ENCODE results near the gene CTSF. TPM values are rescaled to one million over a fixed set of nuclear protein-coding genes. Genes with fewer than 3 reads are reported as not detected.

CTSF gene
- total and polyA plus RNA-seq, 2 of the 8 experiments (the other 6 are each of a cell fraction or from before 2014, with no cell fraction given) = 0.58 to 2.3 TPM

DNA sequence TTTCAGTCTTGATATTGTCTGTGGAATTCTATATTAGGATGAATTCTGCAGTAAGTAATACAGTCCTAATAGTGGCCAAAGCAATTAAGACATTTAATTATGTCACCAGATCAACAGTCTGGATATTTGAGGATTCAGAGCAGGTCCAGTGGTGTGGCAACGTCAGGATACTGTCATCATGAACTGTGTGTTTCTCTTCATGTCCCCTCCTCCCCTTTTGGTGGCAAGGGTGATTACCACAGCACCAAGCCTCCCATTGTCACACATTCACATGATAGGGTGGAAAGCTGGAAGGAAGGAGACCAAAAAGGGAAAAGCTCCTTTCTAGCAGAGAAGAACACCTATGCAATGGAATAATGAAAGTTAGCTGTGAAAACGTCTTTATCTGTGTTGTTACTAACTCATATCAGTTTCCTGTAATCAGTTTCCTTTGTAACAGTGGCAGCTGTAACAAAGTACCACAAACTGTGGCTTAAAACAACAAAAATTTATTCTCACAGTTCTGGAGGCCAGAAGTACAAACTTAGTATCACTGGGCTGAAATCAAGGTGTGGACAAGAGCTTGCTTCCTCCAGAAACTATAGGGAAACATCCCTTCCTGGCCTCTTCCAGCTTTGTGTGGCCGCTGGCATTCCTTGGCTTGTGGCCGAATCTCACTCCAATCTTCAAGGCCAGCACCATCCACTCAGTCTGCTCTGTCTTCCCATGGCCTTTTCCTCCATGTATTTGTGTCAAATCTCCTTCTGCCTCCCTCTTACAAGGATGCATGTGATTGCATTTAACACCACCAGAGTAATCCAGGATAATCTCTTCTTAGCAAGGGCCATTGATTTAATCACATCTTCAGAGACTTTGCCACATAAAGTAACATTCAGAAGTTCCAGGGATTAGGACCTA lies 41.6 kb upstream of the CTSF start:
- H3K56ac ChIP-seq (replicated peaks; ENCODE audit: insufficient read length, low read depth, low read length) = no peak overlapping the region
- H3K27me3 ChIP-seq (replicated peaks in 1 of 4; ENCODE audit: control insufficient read depth in 3 of 4, extremely low read depth in 1 of 4, insufficient read depth in 3 of 4, low read length in 3 of 4) = no peaks in the 10 kb centered on the region
- H3K4ac ChIP-seq (replicated peaks; ENCODE audit: insufficient read length, low read depth, low read length) = no peak overlapping the region
- H3K23ac ChIP-seq (ENCODE audit: insufficient read length) = no peak overlapping the region
- H3K4me3 ChIP-seq (ENCODE audit: extremely low read depth in 1 of 4, insufficient read depth in 2 of 4, low read depth in 3 of 4, low read length in 4 of 4) = no peak overlapping the region
- H2BK12ac ChIP-seq (ENCODE audit: low read depth, low read length) = no peak overlapping the region
- ChIA-PET CTCF (ENCODE audit: partially characterized antibody) (interaction anchor here (0.8 to 2.5 kb wide), 4 partner anchors 10 to 119 kb away, joined by 3 to 8 read pairs (median 3); no protein-coding TSS in a partner anchor), POLR2A (ENCODE audit: partially characterized antibody) (interaction anchor here (0.9 to 66.2 kb wide), 4 partner anchors 11 to 33 kb away, joined by 3 to 2165 read pairs (median 1084); partner anchors contain the start of genes CCDC87, CCS, RBM14 and RBM4)
- no peak for DNase-seq (ENCODE audit: low read depth in 1 of 2, low spot score in 2 of 2)
- no peak overlapping the region for H4K5ac ChIP-seq (ENCODE audit: insufficient read length, low read depth, low read length)
- 83% methylated on average over 4 of the region's 4 CpGs; no CpG with 5 or more reads in 1 of the 2 experiments for WGBS, 2 experiments (ENCODE audit: extremely low coverage in 1 of 2, insufficient coverage in 1 of 2, insufficient read length in 1 of 2, insufficient replicate concordance in 2 of 2, low coverage in 1 of 2, low lambda C conversion rate in 2 of 2, missing lambda C conversion rate in 1 of 2)
- no peak overlapping the region for H2AFZ ChIP-seq (ENCODE audit: low read length)
- H2BK5ac ChIP-seq (ENCODE audit: low read depth, low read length) = no peak overlapping the region
- FAIRE-seq = no peak
- no peak overlapping the region for H2BK15ac ChIP-seq (ENCODE audit: low read length)
- H3K23me2 ChIP-seq (ENCODE audit: low read depth, low read length) = no peaks in the 10 kb centered on the region
- H3K9me3 ChIP-seq (ENCODE audit: insufficient read depth in 2 of 2, low read depth in 1 of 2, low read length in 1 of 2) = no peaks in the 10 kb centered on the region
- H2BK20ac ChIP-seq (ENCODE audit: low read length) = no peak overlapping the region
- no peak overlapping the region for H3K27ac ChIP-seq (ENCODE audit: low read depth, low read length)
- H3K9ac ChIP-seq (replicated peaks in 1 of 4; ENCODE audit: extremely low read depth in 1 of 4, low read depth in 3 of 4, low read length in 3 of 4) = no peak overlapping the region
- H3K4me1 ChIP-seq (replicated peaks in 1 of 4; ENCODE audit: control insufficient read depth in 3 of 4, insufficient read depth in 4 of 4, low read length in 3 of 4) = no peaks in the 10 kb centered on the region
- no peaks in the 10 kb centered on the region for H3K79me2 ChIP-seq (ENCODE audit: control insufficient read depth in 1 of 2, insufficient read depth in 2 of 2, low read length in 2 of 2)
- H3K4me2 ChIP-seq (ENCODE audit: insufficient read depth in 1 of 2, low read depth in 2 of 2, low read length in 2 of 2) = no peak overlapping the region
- no peak overlapping the region for H2AK5ac ChIP-seq (ENCODE audit: low read depth, low read length)
- no peak overlapping the region for H4K8ac ChIP-seq (ENCODE audit: extremely low read depth, insufficient read depth, low read length)
- H3K79me1 ChIP-seq (ENCODE audit: low read depth, low read length) = no peaks in the 10 kb centered on the region
- H3K36me3 ChIP-seq (ENCODE audit: control insufficient read depth in 2 of 4, insufficient read depth in 4 of 4, low read length in 3 of 4) = peaks cover 3 to 9% (median 6%) of the 10 kb centered on the region in 4 experiments; a peak in 5 of 8 replicates
- no peak overlapping the region for H3K14ac ChIP-seq (ENCODE audit: insufficient read length)
- peaks cover 0 to 2% of the 10 kb centered on the region in 2 experiments for H4K20me1 ChIP-seq (replicated peaks in 1 of 2; ENCODE audit: control insufficient read depth in 1 of 2, insufficient read depth in 2 of 2, low read length in 2 of 2)
- no peak overlapping the region for H4K91ac ChIP-seq (replicated peaks; ENCODE audit: insufficient read length, low read length)
- H3K18ac ChIP-seq (ENCODE audit: extremely low read depth, low read length) = no peak overlapping the region
- H2BK120ac ChIP-seq (replicated peaks; ENCODE audit: low read depth, low read length) = no peak overlapping the region
- TF ChIP-seq EP300 (IDR thresholded peaks at IDR 0.05; ENCODE audit: borderline replicate concordance in 1 of 2, low read depth in 2 of 2, low read length in 2 of 2) = no peak
- no peak for TF ChIP-seq CEBPB (IDR thresholded peaks at IDR 0.05; ENCODE audit: low read depth, low read length)
- TF ChIP-seq TCF12 (IDR thresholded peaks at IDR 0.05; ENCODE audit: low read depth, low read length) = no peak
- TF ChIP-seq TAF7 (optimal IDR thresholded peaks at IDR 0.05; ENCODE audit: borderline replicate concordance, low read depth, low read length) = no peak
- TF ChIP-seq, protein P1, sequence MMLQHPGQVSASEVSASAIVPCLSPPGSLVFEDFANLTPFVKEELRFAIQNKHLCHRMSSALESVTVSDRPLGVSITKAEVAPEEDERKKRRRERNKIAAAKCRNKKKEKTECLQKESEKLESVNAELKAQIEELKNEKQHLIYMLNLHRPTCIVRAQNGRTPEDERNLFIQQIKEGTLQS (IDR thresholded peaks at IDR 0.05; ENCODE audit: insufficient read depth, low read depth, low read length) = no peak
- no peak for TF ChIP-seq RFX5 (IDR thresholded peaks at IDR 0.05; ENCODE audit: borderline replicate concordance, low read depth, low read length)
- TF ChIP-seq BCL11A (IDR thresholded peaks at IDR 0.05; ENCODE audit: low read depth in 2 of 2, low read length in 2 of 2) = no peak
- TF ChIP-seq SP1 (IDR thresholded peaks at IDR 0.05; ENCODE audit: low read depth, low read length) = no peak
- TF ChIP-seq YY1 (IDR thresholded peaks at IDR 0.05; ENCODE audit: low read depth, low read length) = no peak
- TF ChIP-seq EZH2 (IDR thresholded peaks at IDR 0.05; ENCODE audit: low read depth, low read length, severe bottlenecking) = no peak
- no peak for TF ChIP-seq ASH2L (IDR thresholded peaks at IDR 0.05; ENCODE audit: low read length)

Data from H1 (cell line).